Measurements from ENCODE around the gene PTPN3.
"Not testable (repeated sequence)": the region's sequence is repeated elsewhere in the genome, so short reads cannot be mapped to it uniquely, and the experiment has no call there.

Gene PTPN3

GRCh38 chr9:109534151-109534550 is 36.0 kb upstream of the PTPN3 start:
- TF ChIP-seq, protein P1, sequence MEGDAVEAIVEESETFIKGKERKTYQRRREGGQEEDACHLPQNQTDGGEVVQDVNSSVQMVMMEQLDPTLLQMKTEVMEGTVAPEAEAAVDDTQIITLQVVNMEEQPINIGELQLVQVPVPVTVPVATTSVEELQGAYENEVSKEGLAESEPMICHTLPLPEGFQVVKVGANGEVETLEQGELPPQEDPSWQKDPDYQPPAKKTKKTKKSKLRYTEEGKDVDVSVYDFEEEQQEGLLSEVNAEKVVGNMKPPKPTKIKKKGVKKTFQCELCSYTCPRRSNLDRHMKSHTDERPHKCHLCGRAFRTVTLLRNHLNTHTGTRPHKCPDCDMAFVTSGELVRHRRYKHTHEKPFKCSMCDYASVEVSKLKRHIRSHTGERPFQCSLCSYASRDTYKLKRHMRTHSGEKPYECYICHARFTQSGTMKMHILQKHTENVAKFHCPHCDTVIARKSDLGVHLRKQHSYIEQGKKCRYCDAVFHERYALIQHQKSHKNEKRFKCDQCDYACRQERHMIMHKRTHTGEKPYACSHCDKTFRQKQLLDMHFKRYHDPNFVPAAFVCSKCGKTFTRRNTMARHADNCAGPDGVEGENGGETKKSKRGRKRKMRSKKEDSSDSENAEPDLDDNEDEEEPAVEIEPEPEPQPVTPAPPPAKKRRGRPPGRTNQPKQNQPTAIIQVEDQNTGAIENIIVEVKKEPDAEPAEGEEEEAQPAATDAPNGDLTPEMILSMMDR (conservative IDR thresholded peaks at IDR 0.05; ENCODE audit: low read length) = no peak
- DNase-seq (ENCODE audit: low read depth) = no peak
- no peak overlapping the region for H3K4me3 ChIP-seq (ENCODE audit: low read length)

GRCh38 chr9:109532652-109533051 is 34.5 kb upstream of the PTPN3 start:
- DNase-seq (ENCODE audit: low read depth); H3K4me3 ChIP-seq (ENCODE audit: low read length): not testable (repeated sequence)

DNA sequence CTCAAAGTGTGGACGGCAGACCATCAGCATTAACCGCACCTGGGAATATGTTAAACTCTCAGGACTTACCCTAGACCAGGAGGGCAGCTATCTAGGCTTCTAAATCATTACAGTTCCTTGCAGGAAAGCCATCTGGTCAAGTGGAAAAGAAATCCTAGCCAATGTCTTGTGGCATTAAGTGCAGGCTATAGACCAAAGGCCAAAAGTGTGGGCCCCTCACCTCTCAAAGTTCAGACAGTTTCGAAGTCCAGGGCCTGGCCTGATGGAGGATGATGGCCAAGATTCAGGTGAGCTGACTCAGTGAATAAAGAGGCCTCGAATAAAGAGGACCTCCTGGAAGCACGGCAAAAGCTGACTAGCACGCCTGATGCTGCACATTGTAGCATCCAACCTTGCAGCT is 24.0 kb upstream of the PTPN3 start:
- DNase-seq (ENCODE audit: low read depth) = no peak
- no peak overlapping the region for H3K4me3 ChIP-seq (ENCODE audit: low read length)
- TF ChIP-seq, protein P1 (conservative IDR thresholded peaks at IDR 0.05; ENCODE audit: low read length) = no peak

- TF ChIP-seq, protein P1 (conservative IDR thresholded peaks at IDR 0.05; ENCODE audit: low read length) = peak; percentile 96
- H3K4me3 ChIP-seq (ENCODE audit: low read length) = no peak overlapping the region
- DNase-seq (ENCODE audit: low read depth) = peak; percentile 64
Observed at GRCh38 chr9:109520475-109521132, 22.5 kb upstream of the PTPN3 start.

DNA sequence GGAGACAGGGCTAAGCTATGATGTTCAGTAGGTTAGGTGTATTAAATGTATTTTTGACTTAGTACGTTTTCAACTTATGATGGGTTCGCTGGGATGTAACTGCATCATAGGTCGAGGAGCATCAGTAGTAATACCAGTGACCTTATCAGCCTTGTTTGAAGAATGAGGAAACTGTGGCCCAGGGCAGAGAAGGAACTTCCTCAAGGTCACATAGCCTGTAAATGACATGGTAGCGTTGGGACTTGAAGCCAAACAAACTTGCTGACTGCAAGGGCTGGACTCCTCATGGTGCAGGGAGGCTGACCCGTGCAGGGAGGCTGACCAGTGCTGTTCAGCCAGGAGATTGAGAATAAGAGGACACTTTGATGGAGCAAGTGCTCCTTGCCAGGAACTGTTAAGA is 21.3 kb upstream of the PTPN3 start:
- DNase-seq (ENCODE audit: low read depth) = no peak
- TF ChIP-seq, protein P1 (conservative IDR thresholded peaks at IDR 0.05; ENCODE audit: low read length) = no peak
- H3K4me3 ChIP-seq (ENCODE audit: low read length) = no peak overlapping the region

- H3K4me3 ChIP-seq (ENCODE audit: low read length) = no peak overlapping the region
- no peak for DNase-seq (ENCODE audit: low read depth)
- TF ChIP-seq, protein P1 (conservative IDR thresholded peaks at IDR 0.05; ENCODE audit: low read length) = no peak
Observed at GRCh38 chr9:109518621-109519335, 20.7 kb upstream of the PTPN3 start.

DNA sequence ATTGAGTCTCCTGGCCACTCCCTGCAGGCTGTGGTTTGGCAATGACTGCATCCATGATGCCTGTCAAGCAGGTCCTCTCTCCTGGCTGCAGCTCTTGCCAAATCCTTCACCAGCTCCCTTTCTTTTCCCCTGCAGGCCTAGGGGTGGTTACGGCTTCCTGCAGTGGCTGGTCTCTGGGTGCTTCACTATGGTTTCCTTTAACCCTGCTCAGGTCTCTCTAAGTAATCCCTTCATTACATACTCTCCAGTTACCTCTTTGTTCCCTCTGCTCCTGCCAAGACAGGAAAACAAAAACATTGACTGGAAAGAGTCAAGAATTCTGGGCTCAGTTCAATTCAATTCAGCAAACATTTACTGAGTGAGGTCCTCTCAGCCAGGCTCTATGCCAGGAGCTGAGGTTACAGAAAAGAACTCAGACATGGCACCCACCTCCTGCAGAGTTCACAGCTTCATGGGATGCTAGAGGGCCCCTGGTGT is 19.8 kb upstream of the PTPN3 start:
- TF ChIP-seq, protein P1 (conservative IDR thresholded peaks at IDR 0.05; ENCODE audit: low read length) = no peak
- H3K4me3 ChIP-seq (ENCODE audit: low read length) = no peak overlapping the region
- DNase-seq (ENCODE audit: low read depth) = no peak
